ENCODE measurements around the gene AP1M2.
"Not testable (repeated sequence)": the region's sequence is repeated elsewhere in the genome, so short reads cannot be mapped to it uniquely, and the experiment has no call there.

Gene AP1M2

DNA sequence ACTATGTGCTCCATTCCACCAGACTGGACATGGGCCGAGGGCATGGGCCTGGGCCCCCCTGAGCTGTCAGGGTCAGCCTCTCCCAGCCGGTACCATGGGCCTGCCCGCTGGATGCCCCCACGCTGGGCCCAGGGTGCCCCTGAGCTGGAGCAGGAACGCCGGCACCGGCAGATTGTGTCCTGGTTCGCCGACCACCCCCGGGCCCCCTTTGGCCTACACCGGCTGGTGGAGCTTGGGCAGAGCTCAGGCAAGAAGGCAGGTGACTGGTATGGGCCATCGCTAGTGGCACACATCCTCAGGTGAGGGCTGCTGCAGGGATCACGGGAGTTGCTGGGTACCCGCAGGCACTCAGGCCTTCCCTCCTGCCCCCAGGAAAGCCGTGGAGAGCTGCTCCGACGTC, 40.3 kb downstream of the AP1M2 start:
- H3K4me3 ChIP-seq (ENCODE audit: low read depth, low read length) = no peak overlapping the region
- DNase-seq (ENCODE audit: low read depth) = no peak

DNA sequence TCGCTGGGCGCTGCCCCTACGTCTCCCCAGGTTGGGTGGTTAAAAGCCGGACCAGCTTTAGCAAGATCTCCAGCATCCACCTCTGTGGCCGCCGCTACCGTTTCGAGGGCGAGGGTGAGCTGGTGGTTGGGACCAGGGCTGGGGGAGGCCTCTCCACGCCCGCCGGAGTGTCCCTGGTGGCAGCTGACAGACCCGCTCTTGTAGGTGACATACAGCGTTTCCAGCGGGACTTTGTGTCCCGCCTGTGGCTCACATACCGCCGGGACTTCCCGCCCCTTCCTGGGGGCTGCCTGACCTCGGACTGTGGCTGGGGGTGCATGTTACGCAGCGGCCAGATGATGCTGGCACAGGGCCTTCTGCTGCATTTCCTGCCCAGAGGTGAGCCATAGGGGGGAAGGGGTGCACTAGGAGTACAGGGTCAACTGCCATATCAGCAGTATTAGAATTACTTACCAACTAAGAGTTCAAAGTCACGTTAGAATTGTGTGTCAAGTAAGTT, 42.3 kb downstream of the AP1M2 start:
- peak overlapping the region; percentile 86 for H3K4me3 ChIP-seq (ENCODE audit: low read depth, low read length)
- DNase-seq (ENCODE audit: low read depth) = no peak

DNA sequence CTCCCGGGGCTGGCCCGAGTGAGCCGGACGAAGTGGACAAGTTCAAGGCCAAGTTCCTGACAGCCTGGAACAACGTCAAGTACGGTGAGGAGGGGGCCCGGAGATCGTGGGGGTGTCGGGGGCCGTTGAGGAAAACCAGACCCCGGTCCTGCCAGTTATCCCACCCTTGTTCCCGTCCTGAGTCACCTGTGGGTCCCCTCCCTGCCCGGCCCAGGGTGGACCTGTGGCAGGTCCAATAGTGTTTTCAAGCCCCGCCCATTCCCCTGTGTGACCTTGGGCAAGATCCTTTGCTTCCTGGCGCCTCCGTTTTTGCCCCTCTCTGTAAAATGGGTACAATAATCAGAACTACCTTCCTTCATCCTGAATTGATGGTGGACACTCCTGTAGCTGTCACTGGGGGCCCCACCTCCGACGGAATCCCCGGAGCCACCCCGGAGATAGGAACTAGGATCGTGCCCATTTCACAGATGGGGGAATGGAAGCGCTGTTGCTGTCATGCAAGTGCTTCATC, 42.8 kb downstream of the AP1M2 start:
- DNase-seq (ENCODE audit: low read depth) = no peak
- peak overlapping the region; percentile 86 for H3K4me3 ChIP-seq (ENCODE audit: low read depth, low read length)

DNA sequence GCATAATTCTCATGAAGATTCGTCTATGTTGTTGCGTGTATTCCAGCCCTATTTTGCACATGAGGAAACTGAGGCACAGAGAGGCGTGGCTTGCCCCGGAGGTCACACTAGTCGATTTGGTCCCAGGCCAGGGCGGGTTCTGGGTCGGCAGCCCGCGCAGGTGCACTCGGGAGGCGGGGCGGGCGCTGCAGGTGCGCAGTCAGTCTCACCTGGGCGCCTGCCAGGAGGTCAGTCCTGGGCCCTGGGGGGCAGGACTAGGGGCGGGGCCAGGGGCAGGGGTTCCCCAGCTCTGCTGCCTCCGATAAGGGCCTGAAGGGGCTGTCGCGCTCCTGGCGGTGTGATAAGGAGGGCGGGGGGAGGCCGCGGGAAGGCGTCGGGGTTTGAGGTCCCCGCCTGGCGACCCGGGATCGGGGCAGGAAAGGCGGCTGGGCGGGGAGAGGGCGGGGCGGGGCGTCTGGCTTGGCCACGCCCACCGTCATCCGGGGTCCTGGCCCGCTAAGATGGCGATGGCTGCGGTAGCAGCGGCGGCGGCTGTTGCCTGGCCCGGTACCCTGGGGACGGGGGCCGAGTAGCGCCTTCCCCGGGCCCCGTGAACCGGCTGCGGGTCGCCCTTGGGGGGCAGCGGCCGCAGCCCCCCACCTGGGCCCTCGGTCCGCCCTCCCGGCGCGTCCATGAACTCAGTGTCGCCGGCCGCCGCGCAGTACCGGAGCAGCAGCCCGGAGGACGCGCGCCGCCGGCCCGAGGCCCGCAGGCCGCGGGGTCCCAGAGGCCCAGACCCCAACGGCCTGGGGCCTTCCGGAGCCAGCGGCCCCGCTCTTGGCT, 43.5 kb downstream of the AP1M2 start, which contains the start of gene ATG4D:
TSS of gene ATG4D (plus strand) at position 485 of the 822 bp plus-strand sequence. CDS start at position 672, 187 bp downstream.
- peak within 1 kb of the TSS; percentile 86 for H3K4me3 ChIP-seq (ENCODE audit: low read depth, low read length)
- DNase-seq (ENCODE audit: low read depth) = no peak

DNA sequence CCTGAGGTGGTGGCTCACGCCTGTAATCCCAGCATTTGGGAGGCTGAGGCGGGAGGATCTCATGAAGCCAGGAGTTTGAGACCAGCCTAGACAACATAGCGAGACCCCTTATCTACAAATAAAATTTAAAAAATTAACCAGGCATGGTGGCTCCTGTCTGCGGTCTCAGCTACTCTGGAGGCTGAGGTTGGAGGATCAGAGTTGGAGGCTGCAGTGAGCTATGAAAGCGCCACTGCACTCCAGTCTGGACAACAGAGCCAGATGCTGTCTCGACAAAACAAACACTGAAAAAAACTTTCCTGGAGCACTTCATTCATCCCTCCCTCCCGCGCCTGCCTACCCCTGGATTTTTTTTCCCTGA, 44.1 kb downstream of the AP1M2 start:
- no peak for DNase-seq (ENCODE audit: low read depth)
- H3K4me3 ChIP-seq (ENCODE audit: low read depth, low read length) = peak overlapping the region; percentile 86

DNA sequence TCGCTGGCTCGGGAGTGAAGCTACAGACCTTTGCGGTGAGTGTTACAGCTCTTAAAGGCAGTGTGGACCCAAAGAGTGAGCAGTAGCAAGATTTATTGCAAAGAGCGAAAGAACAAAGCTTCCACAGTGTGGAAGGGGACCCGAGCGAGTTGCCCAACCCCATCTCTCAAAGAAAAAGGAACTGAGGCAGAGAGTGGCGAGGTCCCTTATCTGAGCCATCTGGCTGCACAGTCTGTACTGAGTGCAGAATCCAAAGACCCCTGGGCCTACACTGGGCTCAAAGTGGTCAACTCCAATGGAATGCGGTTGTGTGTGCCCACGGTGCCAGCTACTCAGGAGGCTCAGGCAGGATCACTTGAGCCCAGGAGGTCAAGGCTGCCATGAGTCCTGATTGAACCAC, 48.1 kb downstream of the AP1M2 start:
- not testable (repeated sequence) for DNase-seq (ENCODE audit: low read depth); H3K4me3 ChIP-seq (ENCODE audit: low read depth, low read length)

DNA sequence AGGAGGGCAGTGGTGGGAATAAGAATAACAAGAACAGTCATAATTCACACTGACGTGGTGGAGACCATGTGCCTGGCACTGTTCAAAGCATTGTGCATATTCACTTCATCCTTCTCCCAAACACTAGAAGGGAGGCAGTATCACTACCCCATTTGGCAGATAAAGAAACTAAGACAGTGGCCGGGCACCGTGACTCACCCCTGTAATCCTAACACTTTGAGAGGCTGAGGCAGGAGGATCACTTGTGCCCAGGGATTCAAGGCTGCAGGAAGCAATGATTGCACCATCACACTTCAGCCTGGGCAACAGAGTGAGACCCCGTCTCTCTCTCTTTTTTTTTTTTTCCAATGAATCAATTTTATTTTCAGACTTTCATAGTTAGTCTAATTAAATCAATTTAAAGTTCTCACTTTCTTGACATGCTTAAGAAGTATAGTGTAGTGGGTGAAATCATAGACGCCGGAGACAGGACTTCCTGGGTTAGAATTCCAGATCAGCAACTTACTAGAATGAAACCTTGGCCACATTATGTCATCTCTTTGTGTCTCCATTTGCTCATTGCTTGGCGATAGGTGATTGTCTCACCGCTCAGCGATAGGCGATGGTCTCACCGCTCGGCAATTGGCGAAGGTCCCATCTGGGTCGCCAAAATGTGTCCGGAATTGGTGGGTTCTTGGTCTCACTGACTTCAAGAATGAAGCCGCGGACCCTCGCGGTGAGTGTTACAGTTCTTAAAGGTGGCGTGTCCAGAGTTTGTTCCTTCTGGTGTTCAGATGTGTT, 48.7 kb downstream of the AP1M2 start:
- DNase-seq (ENCODE audit: low read depth) = no peak

DNA sequence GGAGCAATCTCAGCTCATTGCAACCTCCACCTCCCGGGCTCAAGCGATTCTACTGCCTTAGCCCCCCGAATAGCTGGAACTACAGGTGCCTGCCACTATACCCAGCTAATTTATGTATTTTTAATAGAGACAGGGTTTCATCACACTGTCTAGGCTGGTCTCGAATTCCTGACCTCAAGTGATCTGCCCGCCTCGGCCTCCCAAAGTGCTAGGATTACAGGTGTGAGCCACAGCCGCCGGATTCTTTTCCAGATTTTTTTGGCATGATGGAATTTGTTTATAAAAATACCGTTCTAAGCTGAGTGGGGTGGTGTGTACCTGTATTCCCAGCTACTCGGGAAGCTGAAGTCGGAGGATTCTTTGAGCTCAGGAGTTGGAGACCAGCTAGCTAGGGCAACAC, 49.4 kb downstream of the AP1M2 start:
- no peak for DNase-seq (ENCODE audit: low read depth)
- H3K4me3 ChIP-seq (ENCODE audit: low read depth, low read length) = no peak overlapping the region

More for the DNA sequence above, 48.7 kb downstream of the AP1M2 start:
- H3K4me3 ChIP-seq (ENCODE audit: low read depth, low read length) = no peak overlapping the region

DNA sequence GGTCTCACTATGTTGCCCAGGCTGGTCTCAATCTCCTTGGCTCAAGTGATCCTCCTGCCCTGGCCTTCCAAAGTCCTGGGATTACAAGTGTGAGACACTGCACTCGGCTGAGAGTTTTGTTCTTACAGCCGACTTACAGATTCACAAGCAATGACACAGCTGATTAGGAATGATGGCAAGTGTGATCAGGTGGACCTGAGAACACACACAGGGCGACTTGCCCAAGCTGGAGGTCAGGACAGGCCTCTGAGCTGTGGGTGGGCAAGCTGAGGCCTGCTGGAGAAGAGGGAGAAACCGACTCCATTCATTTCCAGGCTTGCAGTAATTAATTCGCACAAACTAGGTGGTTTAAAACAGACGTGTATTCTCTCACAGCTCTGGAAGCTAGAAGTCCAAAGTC, 51.5 kb downstream of the AP1M2 start:
- H3K4me3 ChIP-seq (ENCODE audit: low read depth, low read length) = no peak overlapping the region
- no peak for DNase-seq (ENCODE audit: low read depth)

DNA sequence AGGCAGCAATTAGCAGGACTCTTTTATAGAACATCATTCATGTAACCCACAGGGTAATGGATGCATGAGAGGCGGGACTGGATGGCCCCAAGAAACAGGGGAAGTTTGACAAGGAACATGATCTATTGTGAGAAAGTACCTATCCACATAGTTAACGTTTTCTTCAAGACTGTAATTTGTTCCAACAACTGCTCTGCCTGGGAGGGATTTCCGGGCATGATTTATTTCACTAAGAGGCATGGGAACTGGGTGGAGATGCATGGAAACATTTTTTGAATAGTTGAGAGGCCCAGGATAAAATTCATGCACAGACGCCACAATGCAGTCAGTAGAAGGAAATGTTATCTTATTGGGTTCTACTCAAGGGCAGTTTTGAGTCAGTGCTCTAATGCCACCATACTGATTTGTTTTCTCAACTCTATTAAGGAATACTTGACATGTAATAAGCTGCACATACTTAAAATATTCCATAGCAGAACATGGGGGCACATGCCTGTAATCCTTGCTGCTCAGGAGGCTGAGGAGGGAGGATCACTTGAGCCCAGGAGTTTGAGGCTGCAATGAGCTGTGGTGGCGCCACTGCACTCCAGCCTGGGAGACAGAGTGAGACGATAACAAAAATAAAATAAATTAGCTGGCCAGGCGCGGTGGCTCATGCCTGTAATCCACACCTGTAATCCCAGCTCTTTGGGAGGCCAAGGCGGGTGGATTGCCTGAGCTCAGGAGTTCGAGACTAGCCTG, 53.3 kb downstream of the AP1M2 start:
- peak; percentile 12 for DNase-seq (ENCODE audit: low read depth)
- H3K4me3 ChIP-seq (ENCODE audit: low read depth, low read length) = no peak overlapping the region

DNA sequence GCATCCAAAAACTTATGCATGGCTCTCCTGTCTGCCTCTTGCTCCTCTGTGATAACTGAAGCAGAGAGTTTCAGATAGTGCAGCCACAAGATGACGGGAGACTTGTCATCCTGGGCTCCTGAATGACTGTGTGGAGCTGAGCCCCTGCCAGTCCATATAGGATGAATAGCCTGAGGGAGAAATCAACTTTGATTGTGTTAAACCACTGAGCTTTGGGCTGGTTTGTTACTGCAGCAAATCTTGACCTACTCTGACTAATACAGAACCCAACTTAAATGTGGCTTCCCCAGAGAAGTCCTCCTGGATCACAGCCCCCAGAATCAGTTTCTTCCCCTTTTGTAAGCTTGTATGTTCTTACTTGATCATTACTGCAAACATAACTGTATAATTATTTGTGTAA, 54.7 kb downstream of the AP1M2 start:
- H3K4me3 ChIP-seq (ENCODE audit: low read depth, low read length) = no peak overlapping the region
- no peak for DNase-seq (ENCODE audit: low read depth)

DNA sequence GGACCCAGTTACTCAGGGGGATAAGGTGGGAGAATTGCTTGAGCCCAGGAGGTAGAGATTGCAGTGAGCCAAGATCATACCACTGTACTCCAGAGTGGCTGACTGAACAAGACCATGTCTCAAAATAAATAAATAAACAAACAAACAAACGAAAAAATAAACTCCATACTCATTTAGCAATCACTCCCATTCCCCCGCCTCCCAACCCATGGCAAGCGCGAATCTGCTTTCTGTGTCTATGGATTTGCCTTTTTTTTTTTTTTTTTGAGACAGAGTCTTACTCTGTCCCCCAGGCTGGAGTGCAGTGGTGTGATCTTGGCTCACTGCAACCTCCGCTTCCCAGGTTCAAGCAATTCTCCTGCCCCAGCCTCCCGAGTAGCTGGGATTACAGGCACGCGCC, 60.2 kb downstream of the AP1M2 start:
- H3K4me3 ChIP-seq (ENCODE audit: low read depth, low read length); DNase-seq (ENCODE audit: low read depth): not testable (repeated sequence)

DNA sequence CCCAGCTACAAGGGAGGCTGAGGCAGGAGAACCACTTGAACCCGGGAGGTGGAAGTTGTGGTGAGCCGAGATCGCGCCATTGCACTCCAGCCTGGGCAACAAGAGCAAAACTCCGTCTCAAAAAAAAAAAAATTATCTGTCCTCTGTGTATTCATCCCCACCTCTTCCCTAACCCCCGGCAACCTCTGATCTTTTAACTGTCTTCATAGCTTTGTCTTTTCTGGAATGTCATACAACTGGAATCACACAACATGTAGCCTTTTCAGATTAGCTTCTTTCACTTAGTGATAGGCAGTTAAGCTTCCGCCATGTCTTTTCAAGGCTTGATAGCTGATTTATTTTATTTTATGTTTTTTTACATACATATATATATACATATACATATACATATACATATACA, 61.5 kb downstream of the AP1M2 start:
- no peak overlapping the region for H3K4me3 ChIP-seq (ENCODE audit: low read depth, low read length)
- no peak for DNase-seq (ENCODE audit: low read depth)

DNA sequence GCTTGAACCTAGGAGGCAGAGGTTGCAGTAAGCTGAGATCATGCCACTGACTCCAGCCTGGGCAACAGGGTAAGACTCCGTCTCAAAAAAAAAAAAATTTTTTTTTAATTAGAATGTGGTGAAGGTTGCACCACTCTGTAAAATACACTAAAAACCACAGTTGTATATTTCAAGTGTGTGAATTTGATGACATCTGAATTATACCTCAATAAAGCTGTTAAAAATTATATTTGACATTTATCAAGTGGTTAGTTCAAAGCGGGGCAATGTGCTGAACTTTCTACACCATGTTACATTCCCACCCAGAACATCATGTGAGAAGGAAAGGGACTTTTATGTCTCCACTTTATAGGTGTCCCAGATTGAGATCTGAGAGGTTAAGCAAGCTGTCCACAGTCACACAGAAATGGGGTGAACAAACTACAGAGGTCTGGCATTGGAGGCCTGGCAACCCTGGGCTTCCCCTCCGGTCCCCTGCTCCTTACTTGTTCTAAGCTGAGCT, 63.9 kb downstream of the AP1M2 start:
- no peak for DNase-seq (ENCODE audit: low read depth)
- no peak overlapping the region for H3K4me3 ChIP-seq (ENCODE audit: low read depth, low read length)

Measured in skeletal muscle cell (primary cell).